ENCODE results near the gene SLC16A5. TPM values are rescaled to one million over a fixed set of nuclear protein-coding genes. Genes with fewer than 3 reads are reported as not detected.

Gene SLC16A5
- polyA plus RNA-seq, 4 donors = 24.1 to 32.3 (median 27.8) TPM

DNA sequence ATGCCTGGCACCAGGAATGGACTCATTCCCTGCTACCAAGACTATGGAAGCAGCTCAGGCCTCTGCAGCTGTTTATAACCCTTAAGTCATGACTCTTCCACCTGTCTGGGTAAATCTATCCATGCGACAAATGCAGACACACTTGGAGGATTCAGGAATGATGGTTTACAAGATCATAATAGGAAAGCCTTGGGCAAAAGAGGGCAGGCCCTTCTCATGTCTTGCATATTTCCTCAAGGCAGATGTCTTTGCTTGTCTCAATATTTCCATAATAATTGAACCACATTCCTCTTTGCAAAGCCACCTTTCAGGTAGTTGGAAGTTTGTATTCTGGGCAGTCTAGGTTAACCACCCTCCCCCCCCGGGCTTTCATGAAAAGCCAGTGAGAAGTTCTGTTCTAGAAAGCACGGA, 67.4 kb downstream of the SLC16A5 start:
- DNase-seq (ENCODE audit: low read depth in 4 of 4, low spot score in 3 of 4) = peak in 1 of 4 donors; percentile 5

Other genes with a start within 250 kb of the SLC16A5 start
- under 1 TPM; 0.13 to 0.28 (median 0.22) TPM for gene GRIN2C, start 228.1 kb upstream of the SLC16A5 start, polyA plus RNA-seq (ENCODE audit: insufficient read length in 4 of 4)
- gene FDXR, start 215.0 kb upstream of the SLC16A5 start, polyA plus RNA-seq (ENCODE audit: insufficient read length in 4 of 4) = 1 to 10 TPM; 6.6 to 9.8 (median 7.5) TPM
- gene FADS6, start 194.3 kb upstream of the SLC16A5 start, polyA plus RNA-seq (ENCODE audit: insufficient read length in 4 of 4) = under 1 TPM; 0.26 to 0.67 (median 0.45) TPM
- under 1 TPM; 0.69 to 0.91 (median 0.74) TPM for gene USH1G, start 164.7 kb upstream of the SLC16A5 start, polyA plus RNA-seq (ENCODE audit: insufficient read length in 4 of 4)
- gene OTOP2, start 163.7 kb upstream of the SLC16A5 start, polyA plus RNA-seq (ENCODE audit: insufficient read length in 4 of 4) = under 1 TPM in 2 of 4 donors, not detected in 2; 0.03 to 0.10 TPM
- gene OTOP3, start 152.1 kb upstream of the SLC16A5 start, polyA plus RNA-seq (ENCODE audit: insufficient read length in 4 of 4) = not detected
- gene HID1, start 115.2 kb upstream of the SLC16A5 start, polyA plus RNA-seq (ENCODE audit: insufficient read length in 4 of 4) = 10 to 100 TPM; 12.6 to 16.3 (median 14.7) TPM
- 10 to 100 TPM in 1 of 4 donors, 1 to 10 TPM in 3; 8.5 to 11.2 (median 8.8) TPM for gene CDR2L, start 100.3 kb upstream of the SLC16A5 start, polyA plus RNA-seq (ENCODE audit: insufficient read length in 4 of 4)
- 10 to 100 TPM; 26.4 to 29.6 (median 27.7) TPM for gene MRPL58, start 75.3 kb upstream of the SLC16A5 start, polyA plus RNA-seq (ENCODE audit: insufficient read length in 4 of 4)
- 100 to 1,000 TPM; 323 to 364 (median 341) TPM for gene ATP5PD, start 41.0 kb upstream of the SLC16A5 start, polyA plus RNA-seq (ENCODE audit: insufficient read length in 4 of 4)
- gene KCTD2, start 40.7 kb upstream of the SLC16A5 start, polyA plus RNA-seq (ENCODE audit: insufficient read length in 4 of 4) = 10 to 100 TPM; 32.8 to 35.4 (median 33.8) TPM
- gene ARMC7, start 22.0 kb downstream of the SLC16A5 start, polyA plus RNA-seq (ENCODE audit: insufficient read length in 4 of 4) = 10 to 100 TPM; 16.0 to 19.4 (median 18.2) TPM
- gene NT5C, start 43.8 kb downstream of the SLC16A5 start, polyA plus RNA-seq (ENCODE audit: insufficient read length in 4 of 4) = 10 to 100 TPM; 46.0 to 72.2 (median 49.5) TPM
- 100 to 1,000 TPM in 1 of 4 donors, 10 to 100 TPM in 3; 84.2 to 116 (median 88.5) TPM for gene JPT1, start 66.6 kb downstream of the SLC16A5 start, polyA plus RNA-seq (ENCODE audit: insufficient read length in 4 of 4)
- gene SUMO2, start 95.0 kb downstream of the SLC16A5 start, polyA plus RNA-seq (ENCODE audit: insufficient read length in 4 of 4) = 100 to 1,000 TPM; 680 to 843 (median 799) TPM
- gene NUP85, start 117.7 kb downstream of the SLC16A5 start, polyA plus RNA-seq (ENCODE audit: insufficient read length in 4 of 4) = 10 to 100 TPM; 59.2 to 65.3 (median 61.4) TPM
- gene GGA3, start 173.7 kb downstream of the SLC16A5 start, polyA plus RNA-seq (ENCODE audit: insufficient read length in 4 of 4) = 10 to 100 TPM; 35.7 to 48.9 (median 41.0) TPM
- 10 to 100 TPM; 72.5 to 80.2 (median 76.1) TPM for gene MRPS7, start 173.9 kb downstream of the SLC16A5 start, polyA plus RNA-seq (ENCODE audit: insufficient read length in 4 of 4)
- 10 to 100 TPM; 21.0 to 24.6 (median 22.9) TPM for gene MIF4GD, start 183.3 kb downstream of the SLC16A5 start, polyA plus RNA-seq (ENCODE audit: insufficient read length in 4 of 4)
- gene SLC25A19, start 201.5 kb downstream of the SLC16A5 start, polyA plus RNA-seq (ENCODE audit: insufficient read length in 4 of 4) = 1 to 10 TPM; 6.9 to 8.3 (median 7.5) TPM